Peyer's patch (tissue), 4 donors: Measurements from ENCODE around the gene JMJD4. TPM values are rescaled to one million over a fixed set of nuclear protein-coding genes. Genes with fewer than 3 reads are reported as not detected.
A peak's percentile ranks its signal among the peaks of the same experiment; 100 is the strongest.

ENCODE experiments used
- DNase-seq, 3 donors: peaks; one replicate each; pipeline ENCODE4 v3.0.0-alpha.2; 2017 to 2019
- H3K27ac ChIP-seq, 4 donors: fragments of 200-600 bp; sonication (generic); one replicate each; pipeline ENCODE4 v1.5.1; 2016 to 2019
- H3K27me3 ChIP-seq, 2 donors: fragments of 200-600 bp; sonication (generic); one replicate each; pipeline ENCODE4 v1.5.1; 2019
- H3K36me3 ChIP-seq, 3 donors: fragments of 200-600 bp; sonication (generic); one replicate each; pipeline ENCODE4 v1.5.1; 2016 to 2019
- H3K4me1 ChIP-seq, 4 donors: fragments of 200-600 bp; sonication (generic); one replicate each; pipeline ENCODE4 v1.5.1; 2016 to 2019
- H3K4me3 ChIP-seq, 4 donors: fragments of 200-600 bp; sonication (generic); 1 replicate in 3 of 4; 2 replicates in 1 of 4; pipeline ENCODE4 v1.5.1; 2016 to 2019; ENCODE audit warnings: mild to moderate bottlenecking in 1 of 4
- H3K9me3 ChIP-seq, 4 donors: fragments of 200-600 bp; sonication (generic); one replicate each; pipeline ENCODE4 v1.5.1; 2016 to 2019; ENCODE audit warnings: mild to moderate bottlenecking in 1 of 4
- POLR2A ChIP-seq, 2 donors: fragments of 450-650 bp; IDR thresholded peaks; one replicate each; pipeline ENCODE4 v1.5.1; 2017; ENCODE audit warnings: antibody characterized with exemption in 2 of 2, mild to moderate bottlenecking in 2 of 2, moderate library complexity in 2 of 2
- total RNA-seq, 4 donors: library from RNA; depleted of rRNA; stranded (reverse); fragments of >200 nt; gene quantifications; one replicate each; pipeline ENCODE4 v1.1.0, GENCODE V29; 2016
- TF ChIP-seq, protein P1 (sequence below), 6 experiments: fragments of 450-650 bp in 4 of 6; fragments of 200-600 bp in 2 of 6; sonication (generic) in 1 of 6; IDR thresholded peaks; one replicate each; pipeline ENCODE4 v1.5.1; 2017 to 2019; ENCODE audit warnings: antibody characterized with exemption in 6 of 6, mild to moderate bottlenecking in 3 of 6, moderate library complexity in 1 of 6

Gene JMJD4
- total RNA-seq, 4 donors from 2014 or later, result 14.9 to 28.4 (median 20.7) TPM

DNA sequence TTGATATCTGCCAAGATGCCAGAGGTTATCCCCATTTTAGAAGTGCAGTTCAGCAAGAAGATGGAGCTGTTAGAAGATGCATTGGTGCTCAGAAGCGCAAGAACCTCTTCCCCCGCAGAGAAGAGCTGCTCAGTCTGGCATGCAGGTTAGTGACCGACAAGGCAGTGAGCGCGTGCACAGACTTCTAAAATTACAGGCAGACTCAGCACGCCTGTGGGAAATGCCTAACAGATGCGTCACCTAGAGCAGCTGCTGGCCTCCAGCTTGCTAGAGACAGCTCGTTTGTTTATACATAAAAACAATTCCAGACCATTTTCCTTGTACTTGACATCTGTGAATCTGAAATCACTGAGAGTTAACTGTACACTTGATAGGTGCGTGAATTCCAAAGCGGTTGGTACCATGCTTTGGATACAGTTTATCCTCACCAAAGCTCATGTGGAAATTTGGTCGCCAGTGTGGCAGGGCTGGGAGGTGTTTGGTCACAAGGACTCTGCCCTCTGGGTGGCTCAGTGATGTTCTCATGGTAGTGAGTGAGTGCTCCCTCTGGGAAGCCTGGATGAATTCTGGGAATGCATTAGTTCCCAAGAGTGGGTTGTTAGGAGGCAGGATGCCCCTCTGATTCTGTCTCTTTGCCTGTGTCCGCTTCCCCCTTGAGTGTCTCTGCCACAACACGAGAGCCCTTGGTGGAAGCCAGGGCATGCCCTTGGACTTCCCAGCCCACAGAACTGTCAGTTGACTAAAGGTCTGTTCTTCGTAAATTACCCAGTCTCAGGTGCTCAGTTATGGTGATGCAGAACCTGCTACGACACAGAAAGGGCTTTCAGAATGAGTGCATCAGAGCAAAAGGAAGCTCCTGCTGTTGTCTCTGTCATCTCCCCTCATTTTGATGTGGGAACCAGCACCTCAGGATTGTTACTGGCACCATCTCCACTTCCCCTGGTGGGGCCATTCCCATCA, 24.5 kb upstream of the JMJD4 start:
- TF ChIP-seq POLR2A (IDR thresholded peaks at IDR 0.05), result no peak
- TF ChIP-seq, protein P1, sequence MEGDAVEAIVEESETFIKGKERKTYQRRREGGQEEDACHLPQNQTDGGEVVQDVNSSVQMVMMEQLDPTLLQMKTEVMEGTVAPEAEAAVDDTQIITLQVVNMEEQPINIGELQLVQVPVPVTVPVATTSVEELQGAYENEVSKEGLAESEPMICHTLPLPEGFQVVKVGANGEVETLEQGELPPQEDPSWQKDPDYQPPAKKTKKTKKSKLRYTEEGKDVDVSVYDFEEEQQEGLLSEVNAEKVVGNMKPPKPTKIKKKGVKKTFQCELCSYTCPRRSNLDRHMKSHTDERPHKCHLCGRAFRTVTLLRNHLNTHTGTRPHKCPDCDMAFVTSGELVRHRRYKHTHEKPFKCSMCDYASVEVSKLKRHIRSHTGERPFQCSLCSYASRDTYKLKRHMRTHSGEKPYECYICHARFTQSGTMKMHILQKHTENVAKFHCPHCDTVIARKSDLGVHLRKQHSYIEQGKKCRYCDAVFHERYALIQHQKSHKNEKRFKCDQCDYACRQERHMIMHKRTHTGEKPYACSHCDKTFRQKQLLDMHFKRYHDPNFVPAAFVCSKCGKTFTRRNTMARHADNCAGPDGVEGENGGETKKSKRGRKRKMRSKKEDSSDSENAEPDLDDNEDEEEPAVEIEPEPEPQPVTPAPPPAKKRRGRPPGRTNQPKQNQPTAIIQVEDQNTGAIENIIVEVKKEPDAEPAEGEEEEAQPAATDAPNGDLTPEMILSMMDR (IDR thresholded peaks at IDR 0.05), result no peak
- H3K36me3 ChIP-seq, result peaks cover 0 to 11% (median 0%) of the 10 kb centered on the region in 3 donors
- no peak overlapping the region for H3K4me3 ChIP-seq

GRCh38 chr1:227758366-227758765, 23.3 kb upstream of the JMJD4 start:
- H3K27me3 ChIP-seq, result no peaks in the 10 kb centered on the region
- no peaks in the 10 kb centered on the region for H3K9me3 ChIP-seq
- DNase-seq, result no peak
- peaks cover 0 to 28% (median 9%) of the 10 kb centered on the region in 4 donors for H3K4me1 ChIP-seq
- H3K27ac ChIP-seq, result no peak overlapping the region
- H3K4me3 ChIP-seq, result no peak overlapping the region
- H3K36me3 ChIP-seq, result peaks cover 0 to 11% (median 0%) of the 10 kb centered on the region in 3 donors
- TF ChIP-seq, protein P1 (IDR thresholded peaks at IDR 0.05), result no peak
- TF ChIP-seq POLR2A (IDR thresholded peaks at IDR 0.05), result no peak

More for the DNA sequence above, 24.5 kb upstream of the JMJD4 start:
- DNase-seq, result peak in 2 of 3 donors; percentile 49 to 62
- Histone ChIP-seq H3K27me3 (no peaks in the 10 kb centered on the region), H3K9me3 (no peaks in the 10 kb centered on the region), H3K4me1 (peaks cover 0 to 19% (median 9%) of the 10 kb centered on the region in 4 donors), H3K27ac (peak overlapping the region in 3 of 4 donors; percentile 20 to 66 (median 58))

DNA sequence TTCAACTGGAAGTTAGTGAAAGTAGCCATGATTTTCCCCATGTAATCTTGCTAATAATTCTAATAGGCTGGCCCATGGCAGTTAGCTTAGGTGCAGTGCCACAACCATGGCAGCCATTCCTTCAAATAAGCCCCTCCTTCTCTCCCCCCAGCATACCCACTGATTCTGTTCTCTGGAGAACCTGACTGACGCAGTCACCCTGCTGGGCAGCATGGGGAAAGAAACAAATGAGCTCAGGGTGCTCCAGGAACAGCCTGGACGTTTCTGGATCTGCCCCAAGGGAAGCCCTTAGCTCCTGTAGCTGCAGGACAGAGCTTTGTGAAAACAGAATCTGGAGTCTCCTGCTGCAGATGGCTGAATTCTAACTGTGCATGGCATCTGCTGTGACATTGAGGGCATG, 22.7 kb upstream of the JMJD4 start:
- Histone ChIP-seq H3K27me3 (no peaks in the 10 kb centered on the region), H3K4me1 (peaks cover 0 to 28% (median 7%) of the 10 kb centered on the region in 4 donors), H3K36me3 (peaks cover 0 to 11% (median 0%) of the 10 kb centered on the region in 3 donors), H3K9me3 (no peaks in the 10 kb centered on the region), H3K4me3 (no peak overlapping the region), H3K27ac (no peak overlapping the region)
- TF ChIP-seq, protein P1 (IDR thresholded peaks at IDR 0.05), result no peak
- TF ChIP-seq POLR2A (IDR thresholded peaks at IDR 0.05), result no peak
- no peak for DNase-seq

DNA sequence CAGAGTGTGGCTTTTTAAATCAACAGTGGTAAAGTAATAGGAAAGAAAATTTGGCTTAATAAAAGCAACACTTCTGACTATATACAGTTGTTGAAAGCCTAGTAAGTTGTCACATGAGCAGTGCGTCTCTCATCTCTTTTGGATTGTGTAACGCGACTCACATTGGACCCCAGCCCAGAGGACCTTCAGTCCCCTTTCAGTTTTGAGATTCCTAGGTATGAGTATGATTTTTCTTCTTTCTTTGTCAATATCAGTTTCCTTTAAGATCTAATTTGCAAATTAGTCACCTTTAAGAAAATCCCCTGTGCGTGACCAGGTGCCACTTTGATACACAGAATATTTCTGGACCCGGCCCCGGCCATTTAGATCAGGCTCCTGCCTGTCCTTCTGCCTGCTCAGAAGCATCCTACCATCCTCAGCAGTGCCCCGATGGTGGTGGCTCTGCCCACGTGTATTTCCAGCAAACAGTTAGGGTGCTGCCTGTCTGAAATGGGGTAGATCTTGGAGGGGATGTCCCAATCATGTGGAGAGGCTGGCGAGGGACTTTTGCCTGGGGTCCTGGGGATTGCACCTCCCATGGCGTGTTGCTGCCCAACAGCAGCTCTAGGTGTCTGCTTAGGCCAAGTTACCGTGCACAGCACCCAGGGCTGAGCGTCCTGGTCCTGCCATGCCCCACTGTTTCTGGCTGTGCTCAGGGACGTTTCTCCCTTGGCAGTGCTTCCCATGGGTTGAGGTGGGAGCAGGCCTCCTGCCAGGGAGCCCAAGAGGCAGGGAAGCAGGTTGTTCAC, 21.3 kb upstream of the JMJD4 start:
- peak overlapping the region in 1 of 4 donors; percentile 31 for H3K27ac ChIP-seq
- DNase-seq, result no peak
- H3K4me3 ChIP-seq, result no peak overlapping the region
- H3K27me3 ChIP-seq, result no peaks in the 10 kb centered on the region
- TF ChIP-seq, protein P1 (IDR thresholded peaks at IDR 0.05), result no peak
- no peak for TF ChIP-seq POLR2A (IDR thresholded peaks at IDR 0.05)
- H3K9me3 ChIP-seq, result no peaks in the 10 kb centered on the region
- peaks cover 0 to 12% (median 0%) of the 10 kb centered on the region in 3 donors for H3K36me3 ChIP-seq
- peaks cover 0 to 16% (median 0%) of the 10 kb centered on the region in 4 donors for H3K4me1 ChIP-seq

DNA sequence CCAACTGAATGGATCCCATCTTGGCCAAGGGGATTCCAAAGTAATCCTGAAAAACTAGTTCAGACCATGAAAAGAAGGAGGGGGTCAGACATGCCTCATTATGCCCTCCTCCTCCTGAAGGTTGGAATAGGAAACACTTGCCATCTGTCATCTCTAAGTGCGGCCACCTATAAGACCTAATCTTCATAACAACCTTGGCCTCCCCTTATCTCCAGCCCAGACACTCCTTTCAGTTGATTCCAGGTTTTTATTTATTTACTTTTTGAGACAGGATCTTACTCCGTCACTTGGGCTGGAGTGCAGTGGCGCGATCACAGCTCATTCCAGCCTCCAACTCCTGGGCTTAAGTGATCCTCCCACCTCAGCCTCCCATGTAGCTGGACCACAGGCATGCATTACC, 19.9 kb upstream of the JMJD4 start:
- Histone ChIP-seq H3K4me1 (peaks cover 0 to 15% (median 0%) of the 10 kb centered on the region in 4 donors), H3K36me3 (peaks cover 0 to 25% (median 0%) of the 10 kb centered on the region in 3 donors), H3K27ac (no peak overlapping the region), H3K9me3 (no peaks in the 10 kb centered on the region), H3K4me3 (no peak overlapping the region), H3K27me3 (no peaks in the 10 kb centered on the region)
- TF ChIP-seq POLR2A (IDR thresholded peaks at IDR 0.05), result no peak
- TF ChIP-seq, protein P1 (IDR thresholded peaks at IDR 0.05), result no peak
- no peak for DNase-seq
